Measurements from ENCODE around the gene DNAH1. TPM values are rescaled to one million over a fixed set of nuclear protein-coding genes. Genes with fewer than 3 reads are reported as not detected.

The DNAH1 gene
- total and polyA plus RNA-seq, 2 of the 13 experiments (the other 11 are each of a cell fraction or from before 2014, with no cell fraction given) = 0.64 to 3.5 TPM

DNA sequence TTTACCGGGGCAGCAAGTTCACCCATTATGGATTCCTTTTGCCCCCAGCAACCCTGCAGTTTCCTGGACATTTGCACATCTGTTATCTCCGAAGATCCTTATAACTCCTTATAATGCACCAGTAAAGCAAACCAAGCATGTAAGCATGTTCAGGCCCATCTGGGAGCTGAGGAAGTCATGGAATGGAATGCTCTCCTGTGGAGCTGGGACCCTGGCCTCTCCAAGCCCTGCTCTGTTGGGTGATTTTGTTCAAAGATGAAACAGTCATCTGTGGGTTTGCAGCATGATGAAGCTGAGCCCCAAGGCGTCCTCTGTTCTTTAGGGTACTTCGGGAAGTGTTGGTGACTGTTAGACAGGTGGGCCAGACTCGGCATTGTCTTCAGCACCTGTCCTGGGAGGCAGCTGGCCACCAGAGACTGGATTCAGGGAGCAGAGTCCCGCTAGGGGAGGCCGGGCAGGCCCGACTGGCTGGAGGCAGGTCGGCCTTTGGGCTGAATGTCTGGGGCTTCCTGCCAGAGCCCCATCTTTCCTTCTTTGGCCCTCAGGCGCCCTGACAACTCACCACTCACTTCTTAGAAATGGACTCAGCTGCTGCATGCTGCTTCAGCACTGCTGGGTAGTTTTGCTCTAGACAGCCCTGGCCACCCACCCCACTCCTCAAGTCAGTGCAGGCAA, 3.9 kb downstream of the DNAH1 start:
- Histone ChIP-seq H3K27me3 (ENCODE audit: control insufficient read depth in 1 of 2, insufficient read depth in 2 of 2, low read length in 2 of 2) (no peaks in the 10 kb centered on the region), H2AFZ (ENCODE audit: low read length) (no peak overlapping the region), H4K20me1 (ENCODE audit: insufficient read depth, low read length) (peaks cover 3% of the 10 kb centered on the region; the same call in 1 of the 2 replicates), H3K4me2 (ENCODE audit: low read depth, low read length) (no peak overlapping the region), H3K9ac (ENCODE audit: insufficient read depth, low read depth, low read length) (no peak overlapping the region), H3K27ac (ENCODE audit: extremely low read length, insufficient read depth, low read length) (no peak overlapping the region), H3K9me3 (ENCODE audit: low read length) (no peaks in the 10 kb centered on the region), H3K36me3 (replicated peaks in 1 of 2; ENCODE audit: control insufficient read depth in 1 of 2, insufficient read depth in 2 of 2, low read length in 2 of 2) (no peaks in the 10 kb centered on the region), H3K4me3 (replicated peaks in 1 of 3; ENCODE audit: insufficient read depth in 1 of 3, low read depth in 2 of 3, low read length in 3 of 3) (no peak overlapping the region), H3K79me2 (ENCODE audit: insufficient read depth, low read length) (no peaks in the 10 kb centered on the region), H3K4me1 (ENCODE audit: insufficient read depth, low read length) (peaks cover 24% of the 10 kb centered on the region)
- no peak for ATAC-seq
- no peak for FAIRE-seq
- TF ChIP-seq, protein P1, sequence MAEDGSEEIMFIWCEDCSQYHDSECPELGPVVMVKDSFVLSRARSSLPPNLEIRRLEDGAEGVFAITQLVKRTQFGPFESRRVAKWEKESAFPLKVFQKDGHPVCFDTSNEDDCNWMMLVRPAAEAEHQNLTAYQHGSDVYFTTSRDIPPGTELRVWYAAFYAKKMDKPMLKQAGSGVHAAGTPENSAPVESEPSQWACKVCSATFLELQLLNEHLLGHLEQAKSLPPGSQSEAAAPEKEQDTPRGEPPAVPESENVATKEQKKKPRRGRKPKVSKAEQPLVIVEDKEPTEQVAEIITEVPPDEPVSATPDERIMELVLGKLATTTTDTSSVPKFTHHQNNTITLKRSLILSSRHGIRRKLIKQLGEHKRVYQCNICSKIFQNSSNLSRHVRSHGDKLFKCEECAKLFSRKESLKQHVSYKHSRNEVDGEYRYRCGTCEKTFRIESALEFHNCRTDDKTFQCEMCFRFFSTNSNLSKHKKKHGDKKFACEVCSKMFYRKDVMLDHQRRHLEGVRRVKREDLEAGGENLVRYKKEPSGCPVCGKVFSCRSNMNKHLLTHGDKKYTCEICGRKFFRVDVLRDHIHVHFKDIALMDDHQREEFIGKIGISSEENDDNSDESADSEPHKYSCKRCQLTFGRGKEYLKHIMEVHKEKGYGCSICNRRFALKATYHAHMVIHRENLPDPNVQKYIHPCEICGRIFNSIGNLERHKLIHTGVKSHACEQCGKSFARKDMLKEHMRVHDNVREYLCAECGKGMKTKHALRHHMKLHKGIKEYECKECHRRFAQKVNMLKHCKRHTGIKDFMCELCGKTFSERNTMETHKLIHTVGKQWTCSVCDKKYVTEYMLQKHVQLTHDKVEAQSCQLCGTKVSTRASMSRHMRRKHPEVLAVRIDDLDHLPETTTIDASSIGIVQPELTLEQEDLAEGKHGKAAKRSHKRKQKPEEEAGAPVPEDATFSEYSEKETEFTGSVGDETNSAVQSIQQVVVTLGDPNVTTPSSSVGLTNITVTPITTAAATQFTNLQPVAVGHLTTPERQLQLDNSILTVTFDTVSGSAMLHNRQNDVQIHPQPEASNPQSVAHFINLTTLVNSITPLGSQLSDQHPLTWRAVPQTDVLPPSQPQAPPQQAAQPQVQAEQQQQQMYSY (CRISPR knock-in tag; IDR thresholded peaks at IDR 0.05) = peak; percentile 81; the same call in 1 of the 2 replicates
- no peak for TF ChIP-seq ZNF749 (CRISPR knock-in tag; IDR thresholded peaks at IDR 0.05; ENCODE audit: borderline replicate concordance)
- intact Hi-C loops (cut with micrococcal nuclease; ENCODE audit: unreplicated experiment) (no loop called here), in situ Hi-C loops (cut with HindIII; ENCODE audit: extremely low pct_ligation_motif_present, low pct_unique_long_range_greater_than_20kb) (no loop called here)
- ChIA-PET CTCF (ENCODE audit: low intra/inter-chr PET ratio, low total read pairs) (no interaction called here), POLR2A (interaction anchor here (1.0 kb wide), 1 partner anchor 82 kb away, joined by 3 read pairs; no protein-coding TSS in a partner anchor)
- BruUV-seq (replicated peaks) = no TSS peak
- DNase-seq (ENCODE audit: low spot score) = no peak
- 63% methylated on average over 3 of the region's 10 CpGs for WGBS (ENCODE audit: low lambda C conversion rate)

DNA sequence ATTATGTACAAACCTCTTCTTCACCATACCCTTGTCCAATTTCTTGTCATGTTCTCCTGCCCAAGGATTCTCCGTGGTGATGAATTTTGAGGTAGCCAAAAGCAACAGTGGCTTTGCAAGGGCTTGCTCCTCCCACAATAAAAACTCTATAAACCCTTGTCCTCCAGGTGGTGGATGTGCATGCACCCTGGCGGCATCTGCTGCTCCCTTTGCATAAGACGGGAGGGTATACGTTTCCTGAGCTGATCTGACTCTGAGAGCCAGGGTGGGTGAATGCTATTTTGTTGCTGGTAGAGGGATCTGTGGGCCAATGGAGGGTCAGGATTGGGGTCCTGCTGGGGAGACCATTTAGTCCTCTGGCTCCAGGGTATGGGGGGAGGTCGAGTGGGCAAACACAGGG, 5.4 kb downstream of the DNAH1 start:
- no peak for DNase-seq (ENCODE audit: low spot score)
- H3K4me3 ChIP-seq (replicated peaks in 1 of 3; ENCODE audit: insufficient read depth in 1 of 3, low read depth in 2 of 3, low read length in 3 of 3) = no peak overlapping the region
- intact Hi-C loops (cut with micrococcal nuclease; ENCODE audit: unreplicated experiment) (no loop called here), in situ Hi-C loops (cut with HindIII; ENCODE audit: extremely low pct_ligation_motif_present, low pct_unique_long_range_greater_than_20kb) (no loop called here)
- H3K4me2 ChIP-seq (ENCODE audit: low read depth, low read length) = no peak overlapping the region
- no peaks in the 10 kb centered on the region for H3K36me3 ChIP-seq (replicated peaks in 1 of 2; ENCODE audit: control insufficient read depth in 1 of 2, insufficient read depth in 2 of 2, low read length in 2 of 2)
- no peak overlapping the region for H2AFZ ChIP-seq (ENCODE audit: low read length)
- no peak for ATAC-seq
- WGBS (ENCODE audit: low lambda C conversion rate) = 74% methylated on average over 4 of the region's 5 CpGs
- no peak overlapping the region for H3K27ac ChIP-seq (ENCODE audit: extremely low read length, insufficient read depth, low read length)
- no peaks in the 10 kb centered on the region for H3K79me2 ChIP-seq (ENCODE audit: insufficient read depth, low read length)
- POLR2A ChIA-PET = no interaction called here
- no peaks in the 10 kb centered on the region for H3K9me3 ChIP-seq (ENCODE audit: low read length)
- no peak overlapping the region for H3K9ac ChIP-seq (ENCODE audit: insufficient read depth, low read depth, low read length)
- no peaks in the 10 kb centered on the region for H3K27me3 ChIP-seq (ENCODE audit: control insufficient read depth in 1 of 2, insufficient read depth in 2 of 2, low read length in 2 of 2)
- CTCF ChIA-PET (ENCODE audit: low intra/inter-chr PET ratio, low total read pairs) = no interaction called here
- peaks cover 27% of the 10 kb centered on the region for H3K4me1 ChIP-seq (ENCODE audit: insufficient read depth, low read length)
- H4K20me1 ChIP-seq (ENCODE audit: insufficient read depth, low read length) = no peaks in the 10 kb centered on the region
- no peak for FAIRE-seq
- BruUV-seq (replicated peaks) = no TSS peak
- TF ChIP-seq, protein P2, sequence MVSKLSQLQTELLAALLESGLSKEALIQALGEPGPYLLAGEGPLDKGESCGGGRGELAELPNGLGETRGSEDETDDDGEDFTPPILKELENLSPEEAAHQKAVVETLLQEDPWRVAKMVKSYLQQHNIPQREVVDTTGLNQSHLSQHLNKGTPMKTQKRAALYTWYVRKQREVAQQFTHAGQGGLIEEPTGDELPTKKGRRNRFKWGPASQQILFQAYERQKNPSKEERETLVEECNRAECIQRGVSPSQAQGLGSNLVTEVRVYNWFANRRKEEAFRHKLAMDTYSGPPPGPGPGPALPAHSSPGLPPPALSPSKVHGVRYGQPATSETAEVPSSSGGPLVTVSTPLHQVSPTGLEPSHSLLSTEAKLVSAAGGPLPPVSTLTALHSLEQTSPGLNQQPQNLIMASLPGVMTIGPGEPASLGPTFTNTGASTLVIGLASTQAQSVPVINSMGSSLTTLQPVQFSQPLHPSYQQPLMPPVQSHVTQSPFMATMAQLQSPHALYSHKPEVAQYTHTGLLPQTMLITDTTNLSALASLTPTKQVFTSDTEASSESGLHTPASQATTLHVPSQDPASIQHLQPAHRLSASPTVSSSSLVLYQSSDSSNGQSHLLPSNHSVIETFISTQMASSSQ (IDR thresholded peaks at IDR 0.05; ENCODE audit: low read depth) = no peak
- TF ChIP-seq, protein P2 (CRISPR knock-in tag; IDR thresholded peaks at IDR 0.05; ENCODE audit: borderline replicate concordance) = no peak
- TF ChIP-seq NBN (conservative IDR thresholded peaks at IDR 0.05) (no peak), DNMT1 (CRISPR knock-in tag; IDR thresholded peaks at IDR 0.05) (no peak)
